Esophagus muscularis mucosa (tissue), 4 donors: ENCODE results near the gene CD24. TPM values are rescaled to one million over a fixed set of nuclear protein-coding genes. Genes with fewer than 3 reads are reported as not detected.

Experiments
- DNase-seq: peaks from one replicate; pipeline ENCODE4 v3.0.0-alpha.2; 2017; ENCODE audit errors: extremely low spot score
- H3K27ac ChIP-seq, 4 donors: fragments of 200-600 bp; sonication (generic); replicated peaks in 1 of 4; 1 replicate in 3 of 4; 2 replicates in 1 of 4; pipeline ENCODE4 v1.5.1; 2016 to 2019; ENCODE audit warnings: mild to moderate bottlenecking in 1 of 4
- H3K27me3 ChIP-seq, 4 donors: fragments of 200-600 bp; sonication (generic); one replicate each; pipeline versions ENCODE4 v1.5.1 to v1.6.0; 2016 to 2019
- H3K36me3 ChIP-seq, 4 donors: fragments of 200-600 bp; sonication (generic); one replicate each; pipeline ENCODE4 v1.5.1; 2016 to 2019
- H3K4me1 ChIP-seq, 4 donors: fragments of 200-600 bp; sonication (generic); one replicate each; pipeline ENCODE4 v1.5.1; 2016 to 2019
- H3K4me3 ChIP-seq, 4 donors: fragments of 200-600 bp; sonication (generic); 1 replicate in 2 of 4; 2 replicates in 2 of 4; pipeline ENCODE4 v1.5.1; 2016 to 2019; ENCODE audit warnings: mild to moderate bottlenecking in 4 of 4, moderate library complexity in 1 of 4
- H3K9me3 ChIP-seq, 4 donors: fragments of 200-600 bp; sonication (generic); 1 replicate in 3 of 4; 2 replicates in 1 of 4; pipeline ENCODE4 v1.5.1; 2016 to 2019
- EP300 ChIP-seq: sonication (generic); formaldehyde crosslinking; IDR thresholded peaks from one replicate; pipeline ENCODE4 v1.6.1; 2017; ENCODE audit warnings: antibody characterized with exemption
- POLR2A ChIP-seq: fragments of 450-650 bp; IDR thresholded peaks from one replicate; pipeline ENCODE4 v1.6.1; 2017; ENCODE audit warnings: antibody characterized with exemption, moderate library complexity, mild to moderate bottlenecking, low read depth
- POLR2AphosphoS5 ChIP-seq, 2 donors: sonication (generic); formaldehyde crosslinking; IDR thresholded peaks; one replicate each; pipeline ENCODE4 v1.6.1; 2017; ENCODE audit warnings: antibody characterized with exemption in 2 of 2
- WGBS: methylation state at CpG from one replicate; pipeline ENCODE4 v1.1.5; 2018; 5-methylcytosine and 5-hydroxymethylcytosine counted together
- intact Hi-C: fragments of 100-400 bp; cut with DNase I; formaldehyde crosslinking; loops from one replicate; pipeline ENCODE4 v1.15.1; 2023
- total RNA-seq, 4 donors: library from RNA; depleted of rRNA; stranded (reverse); fragments of >200 nt; gene quantifications; one replicate each; pipeline versions ENCODE4 v1.1.0 to v1.2.1, GENCODE V29; 2016
- TF ChIP-seq, protein P1 (sequence below), 3 experiments: fragments of 200-600 bp in 2 of 3; fragments of 450-650 bp in 1 of 3; sonication (generic) in 2 of 3; IDR thresholded peaks; one replicate each; pipeline ENCODE4 v1.5.1; 2017 to 2019; ENCODE audit warnings: antibody characterized with exemption in 3 of 3, mild to moderate bottlenecking in 2 of 3, moderate library complexity in 1 of 3

CD24 gene
- total RNA-seq, 4 donors from 2014 or later, result 1.1 to 10.4 (median 2.2) TPM

- intact Hi-C loops, result no loop called here
- no peak for TF ChIP-seq POLR2AphosphoS5 (IDR thresholded peaks at IDR 0.05)
Measured at GRCh38 chr6:106927531-106928398, 46.8 kb downstream of the CD24 start.

DNA sequence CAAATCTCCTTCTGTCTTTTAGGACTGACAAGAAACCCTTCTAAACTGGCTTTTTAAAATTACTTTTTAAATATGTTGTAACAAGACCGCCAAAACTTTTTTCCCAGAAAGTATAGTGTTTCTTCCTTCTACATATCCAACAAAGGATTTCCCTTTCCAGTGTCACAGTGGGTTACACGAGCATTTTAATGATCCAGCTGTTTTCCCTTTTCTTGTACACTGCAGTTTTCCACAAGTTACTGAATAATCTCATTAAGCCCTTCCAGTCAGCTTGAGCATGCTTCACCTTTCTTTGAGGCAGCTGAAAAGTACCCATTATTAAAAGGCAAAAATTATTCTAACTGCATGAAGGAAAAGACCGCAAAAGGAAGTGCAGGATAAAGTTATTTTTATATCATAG, 48.6 kb downstream of the CD24 start:
- Histone ChIP-seq H3K9me3 (no peaks in the 10 kb centered on the region), H3K36me3 (no peaks in the 10 kb centered on the region), H3K27me3 (peaks cover 0 to 5% (median 0%) of the 10 kb centered on the region in 4 donors), H3K4me3 (no peak overlapping the region), H3K27ac (no peak overlapping the region), H3K4me1 (no peaks in the 10 kb centered on the region)
- no peak for TF ChIP-seq EP300
- no peak for TF ChIP-seq POLR2A
- no peak for TF ChIP-seq POLR2AphosphoS5 (IDR thresholded peaks at IDR 0.05)
- TF ChIP-seq, protein P1, sequence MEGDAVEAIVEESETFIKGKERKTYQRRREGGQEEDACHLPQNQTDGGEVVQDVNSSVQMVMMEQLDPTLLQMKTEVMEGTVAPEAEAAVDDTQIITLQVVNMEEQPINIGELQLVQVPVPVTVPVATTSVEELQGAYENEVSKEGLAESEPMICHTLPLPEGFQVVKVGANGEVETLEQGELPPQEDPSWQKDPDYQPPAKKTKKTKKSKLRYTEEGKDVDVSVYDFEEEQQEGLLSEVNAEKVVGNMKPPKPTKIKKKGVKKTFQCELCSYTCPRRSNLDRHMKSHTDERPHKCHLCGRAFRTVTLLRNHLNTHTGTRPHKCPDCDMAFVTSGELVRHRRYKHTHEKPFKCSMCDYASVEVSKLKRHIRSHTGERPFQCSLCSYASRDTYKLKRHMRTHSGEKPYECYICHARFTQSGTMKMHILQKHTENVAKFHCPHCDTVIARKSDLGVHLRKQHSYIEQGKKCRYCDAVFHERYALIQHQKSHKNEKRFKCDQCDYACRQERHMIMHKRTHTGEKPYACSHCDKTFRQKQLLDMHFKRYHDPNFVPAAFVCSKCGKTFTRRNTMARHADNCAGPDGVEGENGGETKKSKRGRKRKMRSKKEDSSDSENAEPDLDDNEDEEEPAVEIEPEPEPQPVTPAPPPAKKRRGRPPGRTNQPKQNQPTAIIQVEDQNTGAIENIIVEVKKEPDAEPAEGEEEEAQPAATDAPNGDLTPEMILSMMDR (IDR thresholded peaks at IDR 0.05), result no peak
- 67% methylated on average over 3 of the region's 3 CpGs for WGBS
- intact Hi-C loops, result no loop called here
- no peak for DNase-seq

More at GRCh38 chr6:106927531-106928398, 46.8 kb downstream of the CD24 start:
- no peaks in the 10 kb centered on the region for H3K9me3 ChIP-seq
- H3K36me3 ChIP-seq, result no peaks in the 10 kb centered on the region
- WGBS, result 16% methylated on average over 5 of the region's 5 CpGs
- H3K27ac ChIP-seq, result no peak overlapping the region
- peak; percentile 29 for DNase-seq
- H3K27me3 ChIP-seq, result peaks cover 0 to 5% (median 0%) of the 10 kb centered on the region in 4 donors
- H3K4me1 ChIP-seq, result no peaks in the 10 kb centered on the region
- H3K4me3 ChIP-seq, result no peak overlapping the region

DNA sequence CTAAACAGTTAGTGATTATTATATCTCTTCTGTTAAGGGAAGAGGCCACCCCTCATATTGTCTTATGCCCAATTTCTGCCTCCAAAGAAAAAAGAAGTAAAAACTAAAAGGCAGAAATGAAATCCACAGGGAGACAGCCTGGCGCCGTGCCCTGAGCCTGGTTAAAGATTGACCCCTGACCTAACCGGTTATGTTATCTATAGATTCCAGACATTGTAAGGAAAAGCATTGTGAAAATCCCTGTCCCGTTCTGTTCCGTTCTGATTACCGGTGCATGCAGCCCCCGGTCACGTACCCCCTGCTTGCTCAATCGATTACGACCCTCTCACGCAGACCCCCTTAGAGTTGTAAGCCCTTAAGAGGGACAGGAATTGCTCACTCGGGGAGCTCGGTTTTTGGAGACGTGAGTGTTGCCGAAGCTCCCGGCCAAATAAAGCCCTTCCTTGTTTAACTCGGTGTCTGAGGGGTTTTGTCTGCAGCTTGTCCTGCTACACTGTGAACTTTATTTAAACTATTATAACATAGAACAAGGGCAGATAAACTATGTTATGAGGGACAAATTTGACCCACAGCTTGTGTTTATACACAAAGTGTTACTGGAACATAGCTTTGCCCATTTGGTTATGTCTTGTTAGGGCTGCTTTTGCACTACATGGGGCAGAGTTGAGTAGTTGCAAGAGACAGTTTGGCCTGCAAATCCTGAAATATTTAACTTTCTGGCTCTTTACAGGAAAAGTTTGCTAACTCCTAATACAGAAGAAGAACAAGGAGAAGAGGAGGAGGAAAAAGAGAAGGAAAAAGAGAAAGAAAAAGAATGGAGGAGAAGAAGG, 49.6 kb downstream of the CD24 start:
- DNase-seq, result peak; percentile 19
- H3K36me3 ChIP-seq, result no peaks in the 10 kb centered on the region
- no peak overlapping the region for H3K27ac ChIP-seq
- TF ChIP-seq EP300 (no peak), POLR2AphosphoS5 (IDR thresholded peaks at IDR 0.05) (no peak), POLR2A (no peak)
- TF ChIP-seq, protein P1 (IDR thresholded peaks at IDR 0.05), result no peak
- peaks cover 0 to 3% (median 0%) of the 10 kb centered on the region in 4 donors for H3K27me3 ChIP-seq
- intact Hi-C loops, result no loop called here
- no peak overlapping the region for H3K4me3 ChIP-seq
- WGBS, result 36% methylated on average over 17 of the region's 17 CpGs
- H3K4me1 ChIP-seq, result no peaks in the 10 kb centered on the region
- no peaks in the 10 kb centered on the region for H3K9me3 ChIP-seq

GRCh38 chr6:106922626-106923025, 51.9 kb downstream of the CD24 start:
- intact Hi-C loops, result no loop called here
- H3K9me3 ChIP-seq, result no peaks in the 10 kb centered on the region
- no peaks in the 10 kb centered on the region for H3K36me3 ChIP-seq
- WGBS, result 85% methylated on average over 4 of the region's 4 CpGs
- no peak for TF ChIP-seq POLR2A
- TF ChIP-seq, protein P1 (IDR thresholded peaks at IDR 0.05), result no peak
- no peak for TF ChIP-seq EP300
- H3K27me3 ChIP-seq, result no peaks in the 10 kb centered on the region
- peak; percentile 77 for DNase-seq
- H3K27ac ChIP-seq, result no peak overlapping the region
- H3K4me3 ChIP-seq, result no peak overlapping the region
- H3K4me1 ChIP-seq, result no peaks in the 10 kb centered on the region

Other genes with a start within 250 kb of the CD24 start
- gene MTRES1, start 53.5 kb upstream of the CD24 start, total RNA-seq, result 10 to 100 TPM; 11.8 to 23.3 (median 15.7) TPM
- gene BEND3, start 140.8 kb upstream of the CD24 start, total RNA-seq, result 1 to 10 TPM in 3 of 4 donors, under 1 TPM in 1; 0.83 to 2.4 (median 1.6) TPM